Measurements from ENCODE around the gene KHDC1. TPM values are rescaled to one million over a fixed set of nuclear protein-coding genes. Genes with fewer than 3 reads are reported as not detected.
A peak's percentile ranks its signal among the peaks of the same experiment; 100 is the strongest.

KHDC1 gene
- total RNA-seq, 1 experiment from 2014 or later: 9.6 TPM

DNA sequence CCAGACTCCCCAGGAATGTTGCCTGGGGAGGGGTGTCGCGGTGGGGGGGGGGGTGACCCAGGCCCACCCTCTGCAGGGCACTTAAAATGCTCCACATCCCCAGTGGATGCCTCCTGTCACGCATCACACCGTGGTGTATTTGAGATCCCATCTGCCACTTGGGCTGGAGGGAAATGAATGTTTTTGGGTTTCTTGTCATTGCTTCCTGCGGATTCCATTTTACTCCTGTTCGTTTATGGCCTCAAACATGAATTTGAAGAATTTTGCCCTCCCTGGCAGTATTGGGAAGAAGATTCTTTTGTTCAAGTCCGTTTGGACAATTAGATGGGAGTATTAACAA lies 544 bp upstream of the KHDC1 start:
- TF ChIP-seq CTCF (IDR thresholded peaks at IDR 0.05): no peak
- no peak for TF ChIP-seq REST (IDR thresholded peaks at IDR 0.05; ENCODE audit: insufficient read depth in 1 of 2, low read depth in 2 of 2, low read length in 1 of 2)
- no peak for TF ChIP-seq SIN3A (IDR thresholded peaks at IDR 0.05; ENCODE audit: borderline replicate concordance, insufficient read depth, low read depth, low read length)
- no peak for TF ChIP-seq TCF7L2 (IDR thresholded peaks at IDR 0.05; ENCODE audit: low read depth, low read length)
- no peak for TF ChIP-seq POLR2AphosphoS5 (IDR thresholded peaks at IDR 0.05; ENCODE audit: low read depth, low read length)
- Histone ChIP-seq H3K27me3 (ENCODE audit: control insufficient read depth, insufficient read depth, low read length) (no peaks in the 10 kb centered on the region), H3K4me1 (ENCODE audit: control insufficient read depth, insufficient read depth, low read length) (peaks cover 11% of the 10 kb centered on the region; the same call in 1 of the 2 replicates), H3K27ac (ENCODE audit: low read length) (peak overlapping the region; percentile 84), H3K4me3 (ENCODE audit: low read depth in 2 of 2, low read length in 2 of 2) (peak overlapping the region; percentile 59 to 83), H3K36me3 (ENCODE audit: control insufficient read depth, insufficient read depth, low read length) (no peaks in the 10 kb centered on the region), H3K9me3 (ENCODE audit: control insufficient read depth, insufficient read depth, low read depth, low read length) (no peaks in the 10 kb centered on the region)
- in situ Hi-C loops (cut with HindIII; ENCODE audit: low pct_unique_long_range_greater_than_20kb, low sequenced_read_pairs) (no loop called here), intact Hi-C loops (cut with micrococcal nuclease; ENCODE audit: unreplicated experiment) (no loop called here)
- ChIA-PET POLR2A (no interaction called here), CTCF (no interaction called here)
- BruUV-seq (replicated peaks): no TSS peak
- peak; percentile 16 for ATAC-seq
- no peak for DNase-seq (ENCODE audit: low read depth, low spot score)

DNA sequence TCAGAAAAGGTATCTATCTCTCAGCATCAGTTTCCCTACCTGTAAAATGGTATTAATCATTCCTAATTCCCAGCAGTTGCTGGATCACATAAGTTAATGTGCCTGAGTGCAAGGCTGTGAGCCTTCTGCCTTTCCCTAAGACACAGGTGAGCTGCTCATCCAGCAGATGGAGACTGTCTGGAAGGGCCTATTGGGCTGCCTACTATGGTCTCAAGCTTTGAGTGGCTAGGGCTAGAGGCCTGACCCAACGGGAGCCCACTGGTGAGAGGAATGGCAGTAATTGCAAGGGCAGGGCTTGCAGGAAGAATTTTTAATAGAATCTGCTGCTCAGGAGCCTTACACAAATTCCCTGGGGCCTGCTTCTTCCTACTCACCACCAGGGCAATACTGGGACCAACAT lies 4.3 kb downstream of the KHDC1 start:
- CTCF ChIA-PET: no interaction called here
- ATAC-seq: no peak

More for the DNA sequence above, 4.3 kb downstream of the KHDC1 start:
- intact Hi-C loops (cut with micrococcal nuclease; ENCODE audit: unreplicated experiment): no loop called here
- Histone ChIP-seq H3K36me3 (ENCODE audit: control insufficient read depth, insufficient read depth, low read length) (no peaks in the 10 kb centered on the region), H3K9me3 (ENCODE audit: control insufficient read depth, insufficient read depth, low read depth, low read length) (no peaks in the 10 kb centered on the region), H3K4me1 (ENCODE audit: control insufficient read depth, insufficient read depth, low read length) (peaks cover 8% of the 10 kb centered on the region; the same call in 1 of the 2 replicates), H3K4me3 (ENCODE audit: low read depth in 2 of 2, low read length in 2 of 2) (no peak overlapping the region), H3K27me3 (ENCODE audit: control insufficient read depth, insufficient read depth, low read length) (no peaks in the 10 kb centered on the region), H3K27ac (ENCODE audit: low read length) (no peak overlapping the region)
- DNase-seq (ENCODE audit: low read depth, low spot score): no peak
- TF ChIP-seq TCF7L2 (IDR thresholded peaks at IDR 0.05; ENCODE audit: low read depth, low read length) (no peak), REST (IDR thresholded peaks at IDR 0.05; ENCODE audit: insufficient read depth in 1 of 2, low read depth in 2 of 2, low read length in 1 of 2) (no peak), SIN3A (IDR thresholded peaks at IDR 0.05; ENCODE audit: borderline replicate concordance, insufficient read depth, low read depth, low read length) (no peak), CTCF (IDR thresholded peaks at IDR 0.05) (no peak), POLR2AphosphoS5 (IDR thresholded peaks at IDR 0.05; ENCODE audit: low read depth, low read length) (no peak)
- no TSS peak for BruUV-seq (replicated peaks)
- in situ Hi-C loops (cut with HindIII; ENCODE audit: low pct_unique_long_range_greater_than_20kb, low sequenced_read_pairs): no loop called here
- POLR2A ChIA-PET: no interaction called here

Measured in Panc1 (cell line).